ENCODE results near the gene NPC1L1.
"Not testable (repeated sequence)": the region's sequence is repeated elsewhere in the genome, so short reads cannot be mapped to it uniquely, and the experiment has no call there.

NPC1L1 gene

GRCh38 chr7:44508328-44509030 is 32.7 kb downstream of the NPC1L1 start:
- FAIRE-seq = no peak
- no peak for DNase-seq (ENCODE audit: insufficient read length, low spot score)

GRCh38 chr7:44506592-44507288 is 34.4 kb downstream of the NPC1L1 start:
- FAIRE-seq; DNase-seq (ENCODE audit: insufficient read length, low spot score): not testable (repeated sequence)

GRCh38 chr7:44505595-44505994 is 35.5 kb downstream of the NPC1L1 start:
- DNase-seq (ENCODE audit: insufficient read length, low spot score) (no peak), FAIRE-seq (no peak)

- DNase-seq (ENCODE audit: insufficient read length, low spot score) = no peak
- FAIRE-seq = no peak
These were observed 42.7 kb downstream of the NPC1L1 start for GRCh38 chr7:44498230-44498954.

- FAIRE-seq (no peak), DNase-seq (ENCODE audit: insufficient read length, low spot score) (no peak)
These were observed 43.7 kb downstream of the NPC1L1 start for GRCh38 chr7:44497155-44498027.

- no peak for FAIRE-seq
- DNase-seq (ENCODE audit: insufficient read length, low spot score) = no peak
These were observed 44.7 kb downstream of the NPC1L1 start for GRCh38 chr7:44496385-44496784.

GRCh38 chr7:44494960-44495359 is 46.2 kb downstream of the NPC1L1 start:
- DNase-seq (ENCODE audit: insufficient read length, low spot score) = no peak
- no peak for FAIRE-seq

- DNase-seq (ENCODE audit: insufficient read length, low spot score) = no peak
- FAIRE-seq = peak; percentile 18
These were observed 49.9 kb downstream of the NPC1L1 start for GRCh38 chr7:44491229-44491628.

- peak; percentile 94 for FAIRE-seq
- peak; percentile 79 for DNase-seq (ENCODE audit: insufficient read length, low spot score)
These were observed 50.6 kb downstream of the NPC1L1 start, which contains the start of gene NUDCD3 for GRCh38 chr7:44490351-44491200. Gene NUDCD3, minus strand, starts transcription at chr7:44490658. Its CDS starts 58 bp downstream, at chr7:44490600.

GRCh38 chr7:44489955-44490350 is 51.2 kb downstream of the NPC1L1 start:
- FAIRE-seq (no peak), DNase-seq (ENCODE audit: insufficient read length, low spot score) (peak; percentile 21)

GRCh38 chr7:44488955-44489354 is 52.2 kb downstream of the NPC1L1 start:
- FAIRE-seq = no peak

GRCh38 chr7:44486693-44487092 is 54.4 kb downstream of the NPC1L1 start:
- FAIRE-seq (no peak), DNase-seq (ENCODE audit: insufficient read length, low spot score) (no peak)

More at GRCh38 chr7:44488955-44489354, 52.2 kb downstream of the NPC1L1 start:
- no peak for DNase-seq (ENCODE audit: insufficient read length, low spot score)

- no peak for DNase-seq (ENCODE audit: insufficient read length, low spot score)
- FAIRE-seq = no peak
These were observed 55.1 kb downstream of the NPC1L1 start for GRCh38 chr7:44486001-44486400.

GRCh38 chr7:44484482-44485313 is 56.4 kb downstream of the NPC1L1 start:
- FAIRE-seq = no peak
- DNase-seq (ENCODE audit: insufficient read length, low spot score) = no peak

GRCh38 chr7:44482502-44483485 is 58.3 kb downstream of the NPC1L1 start:
- FAIRE-seq (no peak), DNase-seq (ENCODE audit: insufficient read length, low spot score) (no peak)

GRCh38 chr7:44477938-44478337 is 63.2 kb downstream of the NPC1L1 start:
- FAIRE-seq (no peak), DNase-seq (ENCODE audit: insufficient read length, low spot score) (no peak)

GRCh38 chr7:44477063-44477830 is 63.9 kb downstream of the NPC1L1 start:
- peak; percentile 27 for DNase-seq (ENCODE audit: insufficient read length, low spot score)

More at GRCh38 chr7:44477063-44477830, 63.9 kb downstream of the NPC1L1 start:
- peak; percentile 80 for FAIRE-seq

All from GM19239 (cell line).